Measurements from ENCODE around the gene C19orf67. TPM values are rescaled to one million over a fixed set of nuclear protein-coding genes. Genes with fewer than 3 reads are reported as not detected.
A peak's percentile ranks its signal among the peaks of the same experiment; 100 is the strongest.

The C19orf67 gene
- total and polyA plus RNA-seq, 2 of the 4 experiments (the other 2 are of a cell fraction), result not detected

DNA sequence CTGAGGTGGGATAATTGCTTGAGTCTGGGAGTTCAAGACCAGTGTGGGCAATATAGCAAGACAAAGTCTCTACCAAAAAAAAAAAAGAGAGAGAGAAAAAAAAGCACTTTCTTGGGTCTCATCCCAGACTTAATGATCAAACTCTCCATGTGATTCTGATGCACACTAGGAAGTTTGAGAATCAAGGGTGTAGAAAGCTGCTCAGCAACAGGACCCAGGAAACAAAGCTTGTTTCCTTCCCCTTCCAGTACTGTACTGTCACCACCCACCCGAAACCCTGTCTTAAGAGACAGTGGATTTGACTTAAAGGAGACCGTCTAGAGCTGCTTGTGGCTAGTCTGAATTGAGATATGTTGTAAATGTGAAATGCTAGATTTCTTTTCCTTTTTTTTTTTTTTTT is 7.2 kb downstream of the C19orf67 start:
- Histone ChIP-seq H3K79me1 (ENCODE audit: low read depth in 1 of 2, low read length in 2 of 2) (peaks cover 12 to 37% of the 10 kb centered on the region in 2 experiments), H3K4me1 (ENCODE audit: control insufficient read depth, insufficient read depth, low read length) (peaks cover 15% of the 10 kb centered on the region), H2AK9ac (replicated peaks; ENCODE audit: low read depth, low read length, poor library complexity) (no peak overlapping the region), H4K91ac (ENCODE audit: insufficient read depth, low read depth, low read length) (no peak overlapping the region), H3K56ac (ENCODE audit: extremely low read depth, insufficient read depth, low read length) (no peak overlapping the region), H2AFZ (replicated peaks; ENCODE audit: low read length, poor library complexity) (no peak overlapping the region), H4K20me1 (ENCODE audit: insufficient read depth, low read length) (no peaks in the 10 kb centered on the region), H2AK5ac (ENCODE audit: low read depth, low read length) (no peak overlapping the region), H2BK20ac (ENCODE audit: low read depth, low read length) (no peak overlapping the region), H3K9me1 (ENCODE audit: insufficient read depth, low read length) (peaks cover 10% of the 10 kb centered on the region; the same call in 1 of the 2 replicates), H3K4ac (ENCODE audit: low read depth, low read length) (no peak overlapping the region), H2BK15ac (ENCODE audit: low read depth, low read length) (no peak overlapping the region), H3K4me2 (ENCODE audit: low read depth, low read length) (no peak overlapping the region), H3K4me3 (ENCODE audit: insufficient read depth, low read depth, low read length) (no peak overlapping the region), H3K18ac (ENCODE audit: low read depth, low read length) (no peak overlapping the region), H3K36me3 (ENCODE audit: control insufficient read depth, insufficient read depth, low read length) (no peaks in the 10 kb centered on the region), H3K27me3 (ENCODE audit: control insufficient read depth, insufficient read depth, low read length) (no peaks in the 10 kb centered on the region), H3K23ac (ENCODE audit: low read depth, low read length) (no peak overlapping the region), H4K5ac (ENCODE audit: low read depth, low read length) (no peak overlapping the region), H2BK120ac (ENCODE audit: low read depth, low read length) (no peak overlapping the region), H4K8ac (ENCODE audit: low read depth in 2 of 2, low read length in 2 of 2) (no peak overlapping the region), H2BK5ac (ENCODE audit: low read depth, low read length, poor library complexity, severe bottlenecking) (no peak overlapping the region), H3K9me3 (ENCODE audit: control insufficient read depth, insufficient read depth, low read length) (no peaks in the 10 kb centered on the region), H3K27ac (ENCODE audit: insufficient read depth, low read length) (no peak overlapping the region), H3K9ac (ENCODE audit: low read depth, low read length) (no peak overlapping the region), H3K14ac (replicated peaks; ENCODE audit: low read depth, low read length) (no peak overlapping the region)
- ATAC-seq (ENCODE audit: low read depth) (no peak), DNase-seq (peak; percentile 38)
- ChIA-PET CTCF (interaction anchor here (0.7 to 0.8 kb wide), 2 partner anchors 139 to 1075 kb away, joined by 3 to 4 read pairs; no protein-coding TSS in a partner anchor), POLR2A (ENCODE audit: unreplicated experiment) (no interaction called here)
- TF ChIP-seq, protein P1, sequence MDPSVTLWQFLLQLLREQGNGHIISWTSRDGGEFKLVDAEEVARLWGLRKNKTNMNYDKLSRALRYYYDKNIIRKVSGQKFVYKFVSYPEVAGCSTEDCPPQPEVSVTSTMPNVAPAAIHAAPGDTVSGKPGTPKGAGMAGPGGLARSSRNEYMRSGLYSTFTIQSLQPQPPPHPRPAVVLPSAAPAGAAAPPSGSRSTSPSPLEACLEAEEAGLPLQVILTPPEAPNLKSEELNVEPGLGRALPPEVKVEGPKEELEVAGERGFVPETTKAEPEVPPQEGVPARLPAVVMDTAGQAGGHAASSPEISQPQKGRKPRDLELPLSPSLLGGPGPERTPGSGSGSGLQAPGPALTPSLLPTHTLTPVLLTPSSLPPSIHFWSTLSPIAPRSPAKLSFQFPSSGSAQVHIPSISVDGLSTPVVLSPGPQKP (IDR thresholded peaks at IDR 0.05; ENCODE audit: borderline replicate concordance, low read depth, low read length), result no peak
- TF ChIP-seq BHLHE40 (IDR thresholded peaks at IDR 0.05; ENCODE audit: low read depth, low read length) (no peak), SMC3 (IDR thresholded peaks at IDR 0.05; ENCODE audit: low read depth, low read length) (no peak), RCOR1 (IDR thresholded peaks at IDR 0.05; ENCODE audit: insufficient replicate concordance, low read length) (no peak), NFE2L2 (IDR thresholded peaks at IDR 0.05; ENCODE audit: low read depth, low read length) (no peak), RFX5 (IDR thresholded peaks at IDR 0.05; ENCODE audit: low read depth, low read length) (no peak), MAFK (IDR thresholded peaks at IDR 0.05; ENCODE audit: low read depth, low read length) (no peak), RAD21 (IDR thresholded peaks at IDR 0.05; ENCODE audit: low read length) (no peak), MAZ (IDR thresholded peaks at IDR 0.05; ENCODE audit: borderline replicate concordance, low read depth, low read length) (no peak), CEBPB (IDR thresholded peaks at IDR 0.05; ENCODE audit: low read depth, low read length) (no peak), MXI1 (IDR thresholded peaks at IDR 0.05; ENCODE audit: borderline replicate concordance, low read depth, low read length) (no peak), CHD1 (IDR thresholded peaks at IDR 0.05; ENCODE audit: low read depth, low read length) (no peak), FOS (IDR thresholded peaks at IDR 0.05; ENCODE audit: low read depth, low read length) (no peak), POLR2A (IDR thresholded peaks at IDR 0.05; ENCODE audit: low read depth, low read length) (no peak)
- TF ChIP-seq, protein P2, sequence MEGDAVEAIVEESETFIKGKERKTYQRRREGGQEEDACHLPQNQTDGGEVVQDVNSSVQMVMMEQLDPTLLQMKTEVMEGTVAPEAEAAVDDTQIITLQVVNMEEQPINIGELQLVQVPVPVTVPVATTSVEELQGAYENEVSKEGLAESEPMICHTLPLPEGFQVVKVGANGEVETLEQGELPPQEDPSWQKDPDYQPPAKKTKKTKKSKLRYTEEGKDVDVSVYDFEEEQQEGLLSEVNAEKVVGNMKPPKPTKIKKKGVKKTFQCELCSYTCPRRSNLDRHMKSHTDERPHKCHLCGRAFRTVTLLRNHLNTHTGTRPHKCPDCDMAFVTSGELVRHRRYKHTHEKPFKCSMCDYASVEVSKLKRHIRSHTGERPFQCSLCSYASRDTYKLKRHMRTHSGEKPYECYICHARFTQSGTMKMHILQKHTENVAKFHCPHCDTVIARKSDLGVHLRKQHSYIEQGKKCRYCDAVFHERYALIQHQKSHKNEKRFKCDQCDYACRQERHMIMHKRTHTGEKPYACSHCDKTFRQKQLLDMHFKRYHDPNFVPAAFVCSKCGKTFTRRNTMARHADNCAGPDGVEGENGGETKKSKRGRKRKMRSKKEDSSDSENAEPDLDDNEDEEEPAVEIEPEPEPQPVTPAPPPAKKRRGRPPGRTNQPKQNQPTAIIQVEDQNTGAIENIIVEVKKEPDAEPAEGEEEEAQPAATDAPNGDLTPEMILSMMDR (conservative IDR thresholded peaks at IDR 0.05; ENCODE audit: low read depth, low read length), result no peak
- TF ChIP-seq, protein P3, sequence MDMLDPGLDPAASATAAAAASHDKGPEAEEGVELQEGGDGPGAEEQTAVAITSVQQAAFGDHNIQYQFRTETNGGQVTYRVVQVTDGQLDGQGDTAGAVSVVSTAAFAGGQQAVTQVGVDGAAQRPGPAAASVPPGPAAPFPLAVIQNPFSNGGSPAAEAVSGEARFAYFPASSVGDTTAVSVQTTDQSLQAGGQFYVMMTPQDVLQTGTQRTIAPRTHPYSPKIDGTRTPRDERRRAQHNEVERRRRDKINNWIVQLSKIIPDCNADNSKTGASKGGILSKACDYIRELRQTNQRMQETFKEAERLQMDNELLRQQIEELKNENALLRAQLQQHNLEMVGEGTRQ (IDR thresholded peaks at IDR 0.05; ENCODE audit: low read depth, low read length), result no peak
- WGBS, 2 experiments (ENCODE audit: extremely low coverage in 2 of 2, insufficient read length in 1 of 2), result no CpG with 5 or more reads among the region's 2 CpGs
- intact Hi-C loops (cut with micrococcal nuclease), result no loop called here
- dilution Hi-C loops (cut with HindIII; ENCODE audit: low sequenced_read_pairs, unreplicated experiment), result no loop called here
- in situ Hi-C loops (cut with MboI; ENCODE audit: low sequenced_read_pairs), result loop anchor here (25.0 kb wide), 1 partner anchor 316 kb away; the partner anchor contains the start of genes C19orf53 and MRI1
- no TSS peak for BruUV-seq (replicated peaks)

All from IMR-90 (cell line).